GM13976 (cell line): Measurements from ENCODE around the gene AKR7A2.

Experiments
- DNase-seq: peaks from one replicate; pipeline ENCODE4 v3.0.0; 2012; ENCODE audit warnings: low spot score
- CTCF ChIP-seq: IDR thresholded peaks from 2 replicates; pipeline ENCODE4 v1.5.1; 2012; ENCODE audit warnings: borderline replicate concordance, mild to moderate bottlenecking; ENCODE audit not compliant: insufficient read depth; ENCODE audit errors: extremely low read depth, missing control alignments, control extremely low read depth
- in situ Hi-C: fragments of 300-500 bp; cut with MboI; formaldehyde crosslinking; loops from one replicate; pipeline ENCODE4 v1.12.0; 2022; ENCODE audit warnings: low sequenced_read_pairs, mixed read lengths, inconsistent platforms; ENCODE audit not compliant: unreplicated experiment

Gene AKR7A2

GRCh38 chr1:19350566-19350965 lies 38.6 kb upstream of the AKR7A2 start:
- no peak for TF ChIP-seq CTCF
- in situ Hi-C loops = no loop called here
- no peak for DNase-seq

- no peak for DNase-seq
- TF ChIP-seq CTCF = no peak
- in situ Hi-C loops = no loop called here
These were observed 38.1 kb upstream of the AKR7A2 start for GRCh38 chr1:19349999-19350398.

GRCh38 chr1:19348441-19349198 lies 36.7 kb upstream of the AKR7A2 start:
- TF ChIP-seq CTCF = no peak
- in situ Hi-C loops = no loop called here

GRCh38 chr1:19347533-19348172 lies 35.7 kb upstream of the AKR7A2 start:
- TF ChIP-seq CTCF = no peak
- no peak for DNase-seq
- in situ Hi-C loops = no loop called here

More at GRCh38 chr1:19348441-19349198, 36.7 kb upstream of the AKR7A2 start:
- DNase-seq = no peak

GRCh38 chr1:19346026-19346425 lies 34.1 kb upstream of the AKR7A2 start:
- no peak for TF ChIP-seq CTCF
- DNase-seq = no peak
- in situ Hi-C loops = no loop called here

GRCh38 chr1:19345391-19345790 lies 33.4 kb upstream of the AKR7A2 start:
- TF ChIP-seq CTCF = no peak
- in situ Hi-C loops = no loop called here
- no peak for DNase-seq

- in situ Hi-C loops = no loop called here
- no peak for TF ChIP-seq CTCF
- DNase-seq = no peak
These were observed 32.9 kb upstream of the AKR7A2 start for GRCh38 chr1:19344831-19345230.
